Neural cell (in vitro differentiated cells): ENCODE data around the gene SRP9.

Experiments
- RAD21 ChIP-seq: fragments of 450-650 bp; conservative IDR thresholded peaks from 2 replicates; pipeline ENCODE4 v1.6.1; 2014; ENCODE audit warnings: antibody characterized with exemption, mild to moderate bottlenecking, moderate library complexity
- TAF1 ChIP-seq: IDR thresholded peaks from 2 replicates; pipeline ENCODE4 v1.6.1; 2012; ENCODE audit warnings: low read depth
- TF ChIP-seq, protein P1 (sequence below): fragments of 450-650 bp; IDR thresholded peaks from 2 replicates; pipeline ENCODE4 v1.5.1; 2014; ENCODE audit warnings: antibody characterized with exemption, mild to moderate bottlenecking, moderate library complexity; ENCODE audit not compliant: poor library complexity, severe bottlenecking

GRCh38 chr1:225737866-225738265 is 39.8 kb upstream of the SRP9 start:
- TF ChIP-seq, protein P1, sequence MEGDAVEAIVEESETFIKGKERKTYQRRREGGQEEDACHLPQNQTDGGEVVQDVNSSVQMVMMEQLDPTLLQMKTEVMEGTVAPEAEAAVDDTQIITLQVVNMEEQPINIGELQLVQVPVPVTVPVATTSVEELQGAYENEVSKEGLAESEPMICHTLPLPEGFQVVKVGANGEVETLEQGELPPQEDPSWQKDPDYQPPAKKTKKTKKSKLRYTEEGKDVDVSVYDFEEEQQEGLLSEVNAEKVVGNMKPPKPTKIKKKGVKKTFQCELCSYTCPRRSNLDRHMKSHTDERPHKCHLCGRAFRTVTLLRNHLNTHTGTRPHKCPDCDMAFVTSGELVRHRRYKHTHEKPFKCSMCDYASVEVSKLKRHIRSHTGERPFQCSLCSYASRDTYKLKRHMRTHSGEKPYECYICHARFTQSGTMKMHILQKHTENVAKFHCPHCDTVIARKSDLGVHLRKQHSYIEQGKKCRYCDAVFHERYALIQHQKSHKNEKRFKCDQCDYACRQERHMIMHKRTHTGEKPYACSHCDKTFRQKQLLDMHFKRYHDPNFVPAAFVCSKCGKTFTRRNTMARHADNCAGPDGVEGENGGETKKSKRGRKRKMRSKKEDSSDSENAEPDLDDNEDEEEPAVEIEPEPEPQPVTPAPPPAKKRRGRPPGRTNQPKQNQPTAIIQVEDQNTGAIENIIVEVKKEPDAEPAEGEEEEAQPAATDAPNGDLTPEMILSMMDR = no peak
- no peak for TF ChIP-seq RAD21
- TF ChIP-seq TAF1 = no peak
